Aorta (tissue), 5 donors: ENCODE results near the gene CREG2. TPM values are rescaled to one million over a fixed set of nuclear protein-coding genes. Genes with fewer than 3 reads are reported as not detected.
A peak's percentile ranks its signal among the peaks of the same experiment; 100 is the strongest.

ENCODE experiments used
- ATAC-seq: fragments of 200-7000 bp; cut with Tn5 transposase; one replicate; pipeline ENCODE4 v1.9.1; 2022; ENCODE audit warnings: moderate library complexity; ENCODE audit not compliant: low FRiP score
- DNase-seq, 2 donors: peaks; one replicate each; pipeline ENCODE4 v3.0.0-alpha.2; 2020
- H3K27ac ChIP-seq, 2 donors: one replicate each; pipeline ENCODE4 v1.5.1; 2013; ENCODE audit warnings: low read length in 2 of 2, mild to moderate bottlenecking in 2 of 2, moderate library complexity in 2 of 2, control low read depth in 1 of 2, inconsistent platforms in 1 of 2, low read depth in 1 of 2
- H3K27me3 ChIP-seq, 2 donors: one replicate each; pipeline ENCODE4 v1.6.1; 2013; ENCODE audit warnings: control low read depth in 1 of 2, low read length in 1 of 2, mild to moderate bottlenecking in 1 of 2, moderate library complexity in 1 of 2; ENCODE audit not compliant: insufficient read depth in 2 of 2, control insufficient read depth in 1 of 2
- H3K36me3 ChIP-seq, 2 donors: one replicate each; pipeline ENCODE4 v1.6.1; 2013; ENCODE audit warnings: control low read depth in 1 of 2, low read length in 1 of 2, mild to moderate bottlenecking in 1 of 2; ENCODE audit not compliant: insufficient read depth in 2 of 2, control insufficient read depth in 1 of 2
- H3K4me1 ChIP-seq, 2 donors: one replicate each; pipeline ENCODE4 v1.6.1; 2013; ENCODE audit warnings: low read length in 2 of 2, control low read depth in 1 of 2, mild to moderate bottlenecking in 1 of 2, moderate library complexity in 1 of 2; ENCODE audit not compliant: insufficient read depth in 2 of 2, control insufficient read depth in 1 of 2
- H3K4me3 ChIP-seq, 2 donors: one replicate each; pipeline ENCODE4 v1.5.1; 2013; ENCODE audit warnings: low read length in 2 of 2, control low read depth in 1 of 2, mild to moderate bottlenecking in 1 of 2
- H3K9me3 ChIP-seq: one replicate; pipeline ENCODE4 v1.6.1; 2013; ENCODE audit warnings: mild to moderate bottlenecking, low read length; ENCODE audit not compliant: control insufficient read depth
- WGBS, 2 donors: extraction: QIAGEN DNeasy Blood & Tissue Kit; methylation state at CpG; one replicate each; pipeline ENCODE4 v1.1.7; 2013; 5-methylcytosine and 5-hydroxymethylcytosine counted together
- intact Hi-C, 2 donors: fragments of 100-400 bp; cut with DNase I; formaldehyde crosslinking; loops; one replicate each; pipeline versions ENCODE4 v1.14.2 to v1.15.0; 2022
- polyA plus RNA-seq, 2 donors: library from polyadenylated mRNA; stranded (reverse); fragments of 200-250 nt; gene quantifications; one replicate each; pipeline ENCODE4 v1.2.3, GENCODE V29; 2013
- total RNA-seq, 2 donors: library from RNA; stranded (reverse); fragmentation: NEBNext Ultra II Directional; extraction: Animal tissue kit (Norgen Biotek cat#: 25700); gene quantifications; one replicate each; pipeline ENCODE4 v1.2.1, GENCODE V29; 2021
- donor health status: healthy with polysubstance abuse.
- donor health status: Bipolar disorder and iron deficiency.
- donor health status: DM: no; HTN: no; CAD: no.
- donor health status: DM: no; HTN: no; CAD: no.
- donor health status: DM: yes; HTN: yes; CAD: no.

Gene CREG2
- total and polyA plus RNA-seq, 4 donors, result 0.60 TPM; not detected in 3

DNA sequence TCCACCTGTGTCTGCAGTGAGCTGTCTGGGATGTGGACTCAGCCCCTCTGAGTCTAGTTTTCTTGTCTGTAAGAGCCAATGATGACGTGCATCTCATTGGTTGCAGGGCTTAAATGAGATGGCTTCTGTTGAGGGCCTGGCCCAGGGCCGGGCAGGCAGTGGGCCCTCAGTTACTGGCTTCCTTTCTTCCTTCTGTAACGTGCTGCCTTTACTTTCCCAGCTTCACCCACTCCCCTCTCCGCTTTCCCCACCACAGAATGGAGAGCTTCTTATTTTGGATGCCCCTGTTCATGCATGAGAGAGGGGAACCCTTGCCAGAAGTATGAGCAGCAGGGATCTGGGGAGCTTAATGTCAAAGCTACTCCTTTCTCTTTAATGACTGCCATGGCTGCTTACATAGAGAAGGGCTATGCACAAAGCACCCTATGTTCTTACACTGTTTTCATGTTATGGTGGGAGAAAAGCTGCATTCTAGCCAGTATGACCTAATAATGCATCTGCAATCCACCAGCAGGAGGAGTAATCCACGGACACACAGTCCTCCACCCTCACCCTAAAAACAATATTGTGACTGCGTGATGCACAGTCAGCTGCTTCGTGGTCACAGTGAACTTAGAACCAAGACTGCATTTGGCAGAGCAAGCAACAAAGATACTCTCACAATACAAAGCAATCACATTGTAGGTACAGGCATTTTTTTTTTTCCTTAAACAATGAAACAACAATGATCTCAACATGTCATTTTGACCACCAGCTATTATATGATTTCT lies 37.2 kb downstream of the CREG2 start:
- DNase-seq, result no peak
- H3K9me3 ChIP-seq, result no peaks in the 10 kb centered on the region
- no peak for ATAC-seq
- 77 to 80% methylated on average over 7 of the region's 7 CpGs for WGBS, 2 donors
- no peak overlapping the region for H3K27ac ChIP-seq
- no peaks in the 10 kb centered on the region for H3K4me1 ChIP-seq
- intact Hi-C loops, result loop anchor here in 1 of 2 donors (10.0 kb wide), 1 partner anchor 485 kb away; no protein-coding TSS in a partner anchor
- no peak overlapping the region for H3K4me3 ChIP-seq
- H3K27me3 ChIP-seq, result no peaks in the 10 kb centered on the region
- H3K36me3 ChIP-seq, result no peaks in the 10 kb centered on the region

DNA sequence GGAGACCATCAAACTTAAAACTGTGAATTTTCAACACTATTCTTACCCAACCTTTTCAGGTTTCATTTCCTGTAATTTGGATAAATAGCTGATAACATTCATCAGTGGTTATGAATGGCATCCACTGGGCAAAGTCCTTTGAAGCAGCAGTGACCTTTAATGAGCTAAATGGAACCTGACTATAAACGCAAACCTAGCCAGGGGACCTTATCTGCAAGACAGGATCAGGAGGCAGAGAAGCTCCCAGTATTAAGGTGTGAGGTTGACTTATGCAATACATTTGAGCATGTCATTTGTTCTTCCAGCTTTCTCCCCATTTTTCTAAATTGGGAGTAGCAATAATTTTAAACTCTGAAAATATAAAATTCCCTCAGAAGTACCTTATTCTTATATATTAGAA lies 38.4 kb downstream of the CREG2 start:
- Histone ChIP-seq H3K27me3 (no peaks in the 10 kb centered on the region), H3K4me1 (no peaks in the 10 kb centered on the region), H3K36me3 (no peaks in the 10 kb centered on the region), H3K27ac (no peak overlapping the region), H3K4me3 (no peak overlapping the region), H3K9me3 (no peaks in the 10 kb centered on the region)
- intact Hi-C loops, result loop anchor here in 1 of 2 donors (10.0 kb wide), 1 partner anchor 486 kb away; no protein-coding TSS in a partner anchor
- no peak for DNase-seq
- WGBS, 2 donors, result 94 to 100% methylated on average over 1 of the region's 1 CpG
- ATAC-seq, result no peak

DNA sequence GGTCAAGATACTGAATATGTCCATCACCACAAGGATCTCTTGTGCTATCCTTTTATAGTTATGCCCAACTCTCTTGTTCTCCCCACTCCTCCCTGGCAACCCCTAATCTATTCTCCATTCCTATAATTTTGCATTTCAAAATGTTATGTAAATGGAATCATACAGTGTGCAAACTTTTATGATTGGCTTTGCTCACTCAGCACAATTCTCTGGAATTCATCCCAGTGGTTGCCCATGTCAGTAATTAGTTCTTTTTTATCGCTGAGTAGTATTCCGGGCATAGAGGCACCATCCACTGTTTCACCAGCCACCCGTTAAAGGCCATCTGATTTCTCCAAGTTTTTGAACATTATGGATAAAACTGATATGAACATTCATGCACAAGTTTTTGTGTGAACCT lies 40.4 kb downstream of the CREG2 start:
- ATAC-seq (no peak), DNase-seq (no peak)
- Histone ChIP-seq H3K4me1 (no peaks in the 10 kb centered on the region), H3K9me3 (no peaks in the 10 kb centered on the region), H3K36me3 (no peaks in the 10 kb centered on the region), H3K27me3 (no peaks in the 10 kb centered on the region), H3K27ac (no peak overlapping the region), H3K4me3 (no peak overlapping the region)
- intact Hi-C loops, result loop anchor here in 1 of 2 donors (10.0 kb wide), 1 partner anchor 488 kb away; no protein-coding TSS in a partner anchor
- 97 to 98% methylated on average over 3 of the region's 3 CpGs for WGBS, 2 donors

DNA sequence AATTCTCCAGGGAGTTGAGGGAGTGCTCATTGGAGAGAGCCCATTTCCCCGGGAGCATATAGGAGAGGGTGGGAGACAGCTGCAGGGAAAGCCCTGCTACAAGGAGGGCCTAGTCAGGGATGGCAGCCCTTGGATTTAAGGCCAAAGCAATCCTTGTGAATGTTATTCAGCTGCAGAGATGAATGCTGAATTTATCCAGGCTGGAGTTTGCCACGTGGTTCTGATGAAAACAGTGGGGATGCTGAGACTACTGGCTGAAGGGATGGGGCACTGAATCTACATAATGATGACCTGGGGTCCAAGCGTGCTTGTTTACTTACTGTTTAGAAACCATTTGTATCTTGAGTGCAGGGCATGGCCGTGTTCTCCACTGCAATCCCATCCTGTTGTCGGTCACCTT lies 43.2 kb downstream of the CREG2 start:
- DNase-seq (no peak), ATAC-seq (no peak)
- Histone ChIP-seq H3K9me3 (no peaks in the 10 kb centered on the region), H3K4me1 (no peaks in the 10 kb centered on the region), H3K27me3 (no peaks in the 10 kb centered on the region), H3K4me3 (no peak overlapping the region), H3K36me3 (no peaks in the 10 kb centered on the region), H3K27ac (no peak overlapping the region)
- intact Hi-C loops, result loop anchor here in 1 of 2 donors (10.0 kb wide), 1 partner anchor 491 kb away; no protein-coding TSS in a partner anchor
- WGBS, 2 donors, result 75 to 82% methylated on average over 5 of the region's 5 CpGs

DNA sequence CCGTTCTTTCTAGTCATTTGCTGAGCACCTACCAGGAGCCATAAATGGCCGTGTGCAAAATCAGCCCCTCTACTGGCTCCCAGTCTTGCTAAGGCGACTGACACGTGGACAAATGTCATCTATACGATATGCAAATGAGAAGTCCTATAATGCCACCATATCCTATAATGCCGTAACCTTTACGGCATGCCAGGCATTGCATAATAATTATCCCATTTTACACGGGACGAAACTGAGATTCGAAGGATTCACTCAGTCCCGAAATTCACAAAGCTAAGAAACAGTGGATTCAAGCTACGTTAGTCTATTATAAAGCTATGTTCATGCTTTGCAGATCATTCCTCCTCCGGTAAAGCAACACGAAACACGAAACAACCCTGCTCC lies 44.7 kb downstream of the CREG2 start:
- DNase-seq (no peak), ATAC-seq (no peak)
- H3K36me3 ChIP-seq, result no peaks in the 10 kb centered on the region
- no peaks in the 10 kb centered on the region for H3K9me3 ChIP-seq
- no peaks in the 10 kb centered on the region for H3K27me3 ChIP-seq
- H3K4me3 ChIP-seq, result no peak overlapping the region
- intact Hi-C loops, result loop anchor here in 1 of 2 donors (10.0 kb wide), 1 partner anchor 492 kb away; no protein-coding TSS in a partner anchor
- WGBS, 2 donors, result 88 to 90% methylated on average over 15 of the region's 15 CpGs
- no peaks in the 10 kb centered on the region for H3K4me1 ChIP-seq
- no peak overlapping the region for H3K27ac ChIP-seq

DNA sequence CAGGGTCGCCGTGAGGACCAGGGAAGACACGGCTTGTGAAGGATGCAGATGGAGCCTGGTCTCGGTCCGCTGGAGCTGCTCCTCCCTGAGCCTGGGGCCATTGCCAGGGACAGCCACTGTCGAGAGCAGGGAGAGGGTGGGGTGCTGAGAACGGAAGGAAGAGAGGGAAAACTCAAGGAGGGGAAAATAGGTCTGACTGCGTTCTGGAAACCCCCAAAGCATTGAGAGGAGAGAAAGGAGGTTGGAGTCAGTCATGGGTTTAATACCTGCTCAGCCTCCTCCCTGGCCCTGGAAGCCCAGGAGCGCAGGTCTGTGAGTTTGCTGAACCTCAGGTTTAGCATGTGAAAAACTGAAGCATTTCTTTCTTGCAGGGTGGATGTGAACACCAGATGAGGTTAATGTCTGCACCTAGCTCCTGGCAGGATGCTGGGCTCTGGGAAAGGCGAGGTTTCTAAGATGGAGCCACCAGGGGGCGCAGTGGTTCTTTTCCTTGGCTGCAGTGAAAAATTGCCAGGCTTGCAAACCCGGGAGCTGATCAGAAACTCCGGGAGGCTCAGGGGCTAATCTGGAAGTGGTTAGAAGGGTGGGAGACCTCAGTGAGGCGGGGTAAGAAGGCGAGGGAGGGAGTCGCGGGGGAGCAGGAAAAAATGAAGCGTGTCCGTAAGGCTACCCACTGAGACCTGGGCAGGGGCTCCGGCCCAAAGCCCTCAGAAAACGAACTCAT lies 45.2 kb downstream of the CREG2 start:
- H3K4me3 ChIP-seq, result no peak overlapping the region
- no peaks in the 10 kb centered on the region for H3K27me3 ChIP-seq
- H3K27ac ChIP-seq, result no peak overlapping the region
- no peaks in the 10 kb centered on the region for H3K36me3 ChIP-seq
- no peaks in the 10 kb centered on the region for H3K4me1 ChIP-seq
- 60% methylated on average over 21 of the region's 21 CpGs for WGBS, 2 donors
- no peaks in the 10 kb centered on the region for H3K9me3 ChIP-seq
- peak; percentile 81 to 91 for DNase-seq
- ATAC-seq, result peak; percentile 69
- intact Hi-C loops, result loop anchor here in 1 of 2 donors (10.0 kb wide), 1 partner anchor 493 kb away; no protein-coding TSS in a partner anchor

DNA sequence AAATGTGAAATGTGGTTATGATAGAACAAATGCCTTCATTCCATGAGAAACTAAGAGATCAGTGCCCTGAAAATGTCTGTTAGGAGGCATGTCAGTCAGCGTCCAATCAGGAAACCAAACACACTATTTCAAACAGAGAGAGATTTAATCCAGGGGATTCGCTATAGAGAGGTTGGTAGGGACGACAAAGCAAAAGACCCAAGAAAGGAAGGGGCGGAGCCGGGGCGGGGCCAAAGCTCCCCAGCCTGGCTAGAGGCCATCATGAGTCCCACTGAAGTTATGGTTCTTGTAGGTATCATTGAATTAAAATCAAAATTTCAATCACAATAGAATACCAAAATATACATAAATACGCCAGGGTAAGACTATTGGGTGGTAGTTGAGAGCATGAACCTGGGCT lies 45.9 kb downstream of the CREG2 start:
- intact Hi-C loops, result loop anchor here in 1 of 2 donors (10.0 kb wide), 1 partner anchor 493 kb away; no protein-coding TSS in a partner anchor
- H3K4me1 ChIP-seq, result no peaks in the 10 kb centered on the region
- DNase-seq (no peak), ATAC-seq (no peak)
- no peaks in the 10 kb centered on the region for H3K27me3 ChIP-seq
- H3K27ac ChIP-seq, result no peak overlapping the region
- H3K36me3 ChIP-seq, result no peaks in the 10 kb centered on the region
- WGBS, 2 donors, result 89 to 91% methylated on average over 7 of the region's 7 CpGs
- H3K4me3 ChIP-seq, result no peak overlapping the region
- no peaks in the 10 kb centered on the region for H3K9me3 ChIP-seq

DNA sequence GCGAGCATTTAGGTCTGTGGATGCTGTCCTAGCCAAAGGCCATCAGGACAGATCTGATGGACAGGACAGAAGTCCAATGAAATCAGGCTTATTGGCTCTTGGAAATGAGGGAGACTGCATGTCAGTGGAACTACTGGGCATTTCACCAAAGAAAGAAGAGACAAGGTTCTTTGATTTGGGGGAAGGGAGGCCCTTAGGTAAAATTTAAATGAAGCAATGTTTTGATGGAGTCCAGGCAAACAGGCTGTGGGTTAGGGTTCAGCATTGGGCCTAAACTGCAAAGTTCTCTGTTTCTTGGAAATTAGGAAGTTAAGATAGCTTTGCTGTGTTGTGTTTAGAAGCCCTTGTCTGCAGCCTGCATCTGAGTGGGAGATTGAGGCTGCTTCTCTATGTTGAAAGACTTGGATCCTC lies 47.2 kb downstream of the CREG2 start:
- H3K4me1 ChIP-seq, result no peaks in the 10 kb centered on the region
- H3K27me3 ChIP-seq, result no peaks in the 10 kb centered on the region
- H3K9me3 ChIP-seq, result no peaks in the 10 kb centered on the region
- DNase-seq (no peak), ATAC-seq (no peak)
- no peaks in the 10 kb centered on the region for H3K36me3 ChIP-seq
- H3K4me3 ChIP-seq, result no peak overlapping the region
- 93 to 97% methylated on average over 1 of the region's 1 CpG for WGBS, 2 donors
- no peak overlapping the region for H3K27ac ChIP-seq
- intact Hi-C loops, result loop anchor here in 1 of 2 donors (10.0 kb wide), 1 partner anchor 495 kb away; no protein-coding TSS in a partner anchor
